NB4 (cell line): ENCODE data around the gene BCAS3.

ENCODE experiments used
- DNase-seq: peaks from one replicate; pipeline ENCODE4 v3.0.0; 2010; ENCODE audit warnings: low read depth
- H3K4me3 ChIP-seq: one replicate; pipeline ENCODE4 v1.5.1; 2011; ENCODE audit warnings: mild to moderate bottlenecking, low read depth, low read length, moderate library complexity
- CTCF ChIP-seq: IDR thresholded peaks from one replicate; pipeline ENCODE4 v1.5.1; 2012; ENCODE audit warnings: low read depth, low read length
- MYC ChIP-seq: IDR thresholded peaks from 2 replicates; pipeline ENCODE4 v1.6.1; 2011; ENCODE audit warnings: low read depth, low read length
- POLR2A ChIP-seq: IDR thresholded peaks from 2 replicates; pipeline ENCODE4 v1.6.1; 2011; ENCODE audit warnings: mild to moderate bottlenecking; ENCODE audit not compliant: insufficient read length; ENCODE audit errors: extremely low read depth
- TF ChIP-seq, protein P1 (sequence below): IDR thresholded peaks from 2 replicates; pipeline ENCODE4 v1.6.1; 2011; ENCODE audit warnings: low read depth, low read length

The BCAS3 gene

DNA sequence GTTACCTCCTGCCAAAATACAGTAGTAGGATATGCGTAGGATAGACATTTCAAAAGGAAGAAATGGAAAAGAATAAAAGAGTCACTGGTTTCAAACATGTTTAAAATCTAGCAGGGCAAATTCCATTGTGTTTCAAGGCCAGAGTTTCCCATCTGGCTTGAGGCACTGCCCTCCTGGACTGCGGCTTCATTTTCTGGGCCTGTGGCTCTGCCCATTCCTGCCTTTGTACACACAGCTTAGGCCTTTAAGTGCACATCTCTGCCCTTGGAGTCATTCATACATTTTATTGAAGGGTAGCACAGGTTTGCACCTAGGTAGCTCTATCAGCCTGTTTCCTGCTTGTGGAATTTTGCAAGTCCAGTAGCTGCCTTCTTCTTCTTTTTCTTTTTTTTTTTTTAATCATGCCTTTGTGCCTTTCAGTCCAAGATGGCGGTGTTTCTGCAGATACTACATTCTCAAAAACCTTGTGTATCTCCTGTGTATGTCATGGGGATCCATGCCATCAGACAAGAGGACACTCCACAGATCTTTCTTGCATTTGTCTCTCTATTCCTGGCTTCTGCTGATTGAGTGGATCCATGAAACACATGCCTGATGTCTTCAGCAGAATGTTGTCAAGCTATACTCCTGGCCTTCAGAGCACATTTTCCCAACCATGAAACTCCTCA, 282.9 kb downstream of the BCAS3 start:
- H3K4me3 ChIP-seq: no peak overlapping the region
- TF ChIP-seq POLR2A (no peak), CTCF (no peak), MYC (no peak)
- TF ChIP-seq, protein P1, sequence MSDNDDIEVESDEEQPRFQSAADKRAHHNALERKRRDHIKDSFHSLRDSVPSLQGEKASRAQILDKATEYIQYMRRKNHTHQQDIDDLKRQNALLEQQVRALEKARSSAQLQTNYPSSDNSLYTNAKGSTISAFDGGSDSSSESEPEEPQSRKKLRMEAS: no peak
- no peak for DNase-seq

- DNase-seq: no peak
- TF ChIP-seq, protein P1: no peak
- TF ChIP-seq CTCF (no peak), MYC (no peak), POLR2A (no peak)
- H3K4me3 ChIP-seq: no peak overlapping the region
Observed at GRCh38 chr17:60964160-60964559, 286.5 kb downstream of the BCAS3 start.

GRCh38 chr17:60968266-60968665, 290.6 kb downstream of the BCAS3 start:
- TF ChIP-seq MYC (no peak), POLR2A (no peak), CTCF (no peak)
- TF ChIP-seq, protein P1: no peak

GRCh38 chr17:60969500-60970037, 291.9 kb downstream of the BCAS3 start:
- TF ChIP-seq CTCF (no peak), MYC (no peak), POLR2A (no peak)
- TF ChIP-seq, protein P1: no peak
- no peak overlapping the region for H3K4me3 ChIP-seq
- no peak for DNase-seq

More at GRCh38 chr17:60968266-60968665, 290.6 kb downstream of the BCAS3 start:
- no peak for DNase-seq
- H3K4me3 ChIP-seq: no peak overlapping the region

GRCh38 chr17:60970741-60971140, 293.1 kb downstream of the BCAS3 start:
- no peak overlapping the region for H3K4me3 ChIP-seq
- DNase-seq: no peak
- TF ChIP-seq POLR2A: no peak
- no peak for TF ChIP-seq MYC
- TF ChIP-seq, protein P1: no peak
- no peak for TF ChIP-seq CTCF
